CD14-positive monocyte (primary cell): ENCODE measurements around the gene NPAS3. TPM values are rescaled to one million over a fixed set of nuclear protein-coding genes. Genes with fewer than 3 reads are reported as not detected.

Experiments
- DNase-seq, 3 donors: peaks; one replicate each; pipeline ENCODE4 v3.0.0-alpha.2; 2011 to 2022
- H2AFZ ChIP-seq: 2 replicates; pipeline ENCODE4 v1.6.0; 2012; ENCODE audit warnings: mild to moderate bottlenecking, low read depth, low read length, inconsistent platforms; ENCODE audit not compliant: insufficient read depth, poor library complexity, severe bottlenecking
- H3K27ac ChIP-seq, 2 donors: 1 replicate in 1 of 2; 2 replicates in 1 of 2; pipeline ENCODE4 v1.5.1; 2012 to 2013; ENCODE audit warnings: low read length in 2 of 2, control low read depth in 1 of 2, inconsistent platforms in 1 of 2, low read depth in 1 of 2, mild to moderate bottlenecking in 1 of 2
- H3K27me3 ChIP-seq, 2 donors: one replicate each; pipeline versions ENCODE4 v1.6.0 to v1.6.1; 2011 to 2013; ENCODE audit warnings: low read length in 2 of 2; ENCODE audit not compliant: control insufficient read depth in 2 of 2, insufficient read depth in 2 of 2
- H3K36me3 ChIP-seq, 2 donors: replicated peaks in 1 of 2; 1 replicate in 1 of 2; 2 replicates in 1 of 2; pipeline versions ENCODE4 v1.5.1 to v1.6.1; 2012 to 2013; ENCODE audit warnings: low read length in 2 of 2, control low read depth in 1 of 2, inconsistent platforms in 1 of 2, mild to moderate bottlenecking in 1 of 2; ENCODE audit not compliant: insufficient read depth in 2 of 2, control insufficient read depth in 1 of 2
- H3K4me1 ChIP-seq, 2 donors: 1 replicate in 1 of 2; 2 replicates in 1 of 2; pipeline versions ENCODE4 v1.5.1 to v1.6.1; 2012 to 2013; ENCODE audit warnings: low read length in 2 of 2, control low read depth in 1 of 2, inconsistent platforms in 1 of 2, mild to moderate bottlenecking in 1 of 2, moderate library complexity in 1 of 2; ENCODE audit not compliant: insufficient read depth in 2 of 2, control insufficient read depth in 1 of 2
- H3K4me2 ChIP-seq: replicated peaks from 2 replicates; pipeline ENCODE3; 2012; ENCODE audit warnings: low read length, moderate library complexity, mild to moderate bottlenecking; ENCODE audit not compliant: poor library complexity, severe bottlenecking; ENCODE audit errors: extremely low read depth
- H3K4me3 ChIP-seq, 3 experiments: fragments of 200-600 bp in 1 of 3; sonication (generic) in 1 of 3; replicated peaks in 1 of 3; 1 replicate in 2 of 3; 2 replicates in 1 of 3; pipeline ENCODE4 v1.5.1; 2011 to 2013; ENCODE audit warnings: low read length in 3 of 3, mild to moderate bottlenecking in 3 of 3, control low read depth in 2 of 3, low read depth in 2 of 3, inconsistent platforms in 1 of 3, moderate library complexity in 1 of 3
- H3K79me2 ChIP-seq: 2 replicates; pipeline ENCODE4 v1.6.0; 2012; ENCODE audit warnings: mild to moderate bottlenecking, control low read depth, inconsistent platforms, low read length, moderate library complexity; ENCODE audit not compliant: insufficient read depth
- H3K9ac ChIP-seq: 2 replicates; pipeline ENCODE4 v1.6.0; 2017; ENCODE audit warnings: low read length, mild to moderate bottlenecking; ENCODE audit not compliant: insufficient read depth, poor library complexity, severe bottlenecking
- H3K9me3 ChIP-seq, 2 donors: replicated peaks in 1 of 2; 1 replicate in 1 of 2; 2 replicates in 1 of 2; pipeline versions ENCODE4 v1.5.1 to v1.6.1; 2012 to 2013; ENCODE audit warnings: low read length in 2 of 2, control low read depth in 1 of 2; ENCODE audit not compliant: control insufficient read depth in 1 of 2, insufficient read depth in 1 of 2
- H4K20me1 ChIP-seq: 2 replicates; pipeline ENCODE4 v1.6.0; 2012; ENCODE audit warnings: mild to moderate bottlenecking, low read length, control low read depth, moderate library complexity; ENCODE audit not compliant: insufficient read depth
- H3K27ac Mint-ChIP-seq, 7 donors: one replicate each; pipeline ENCODE4 v1.8.0; 2020; ENCODE audit warnings: mild to moderate bottlenecking in 7 of 7, mixed read lengths in 7 of 7, moderate library complexity in 6 of 7, inconsistent platforms in 2 of 7
- H3K27me3 Mint-ChIP-seq, 3 donors: one replicate each; pipeline ENCODE4 v1.8.0; 2021 to 2022; ENCODE audit warnings: low read depth in 3 of 3, mild to moderate bottlenecking in 3 of 3, mixed read lengths in 3 of 3, moderate library complexity in 3 of 3, inconsistent platforms in 1 of 3
- H3K36me3 Mint-ChIP-seq, 2 donors: one replicate each; pipeline ENCODE4 v1.8.0; 2020; ENCODE audit warnings: mixed read lengths in 2 of 2, inconsistent platforms in 1 of 2, mild to moderate bottlenecking in 1 of 2
- H3K4me1 Mint-ChIP-seq: one replicate; pipeline ENCODE4 v1.8.0; 2020; ENCODE audit warnings: mild to moderate bottlenecking, mixed read lengths
- H3K4me3 Mint-ChIP-seq, 2 donors: one replicate each; pipeline ENCODE4 v1.8.0; 2020; ENCODE audit warnings: mild to moderate bottlenecking in 2 of 2, mixed read lengths in 2 of 2, moderate library complexity in 1 of 2
- H3K9me3 Mint-ChIP-seq, 7 donors: one replicate each; pipeline ENCODE4 v1.8.0; 2020 to 2022; ENCODE audit warnings: mixed read lengths in 7 of 7, mild to moderate bottlenecking in 6 of 7, moderate library complexity in 6 of 7, inconsistent platforms in 2 of 7
- CTCF ChIP-seq: fragments of 200-600 bp; IDR thresholded peaks from one replicate; pipeline ENCODE4 v1.8.0; 2022; ENCODE audit warnings: antibody characterized with exemption, mild to moderate bottlenecking
- WGBS: methylation state at CpG from one replicate; pipeline ENCODE4 v1.1.5; 2013; ENCODE audit warnings: missing lambda C conversion rate; ENCODE audit not compliant: insufficient coverage; 5-methylcytosine and 5-hydroxymethylcytosine counted together
- intact Hi-C, 2 donors: fragments of 100-400 bp; cut with micrococcal nuclease; formaldehyde crosslinking; loops; one replicate each; pipeline versions ENCODE4 v1.15.0 to v1.15.1; 2023
- polyA plus RNA-seq, 3 donors: library from polyadenylated mRNA; depleted of rRNA in 1 of 3; unstranded in 2 of 3; stranded (reverse) in 1 of 3; fragments of 300-500 nt in 2 of 3; fragments of >200 nt in 1 of 3; fragmentation: Illumina TruSeq in 2 of 3; gene quantifications; 1 replicate in 2 of 3; 2 replicates in 1 of 3; pipeline ENCODE4 v1.2.3, GENCODE V29; 2012 to 2021

The NPAS3 gene
- polyA plus RNA-seq, 3 donors = not detected

DNA sequence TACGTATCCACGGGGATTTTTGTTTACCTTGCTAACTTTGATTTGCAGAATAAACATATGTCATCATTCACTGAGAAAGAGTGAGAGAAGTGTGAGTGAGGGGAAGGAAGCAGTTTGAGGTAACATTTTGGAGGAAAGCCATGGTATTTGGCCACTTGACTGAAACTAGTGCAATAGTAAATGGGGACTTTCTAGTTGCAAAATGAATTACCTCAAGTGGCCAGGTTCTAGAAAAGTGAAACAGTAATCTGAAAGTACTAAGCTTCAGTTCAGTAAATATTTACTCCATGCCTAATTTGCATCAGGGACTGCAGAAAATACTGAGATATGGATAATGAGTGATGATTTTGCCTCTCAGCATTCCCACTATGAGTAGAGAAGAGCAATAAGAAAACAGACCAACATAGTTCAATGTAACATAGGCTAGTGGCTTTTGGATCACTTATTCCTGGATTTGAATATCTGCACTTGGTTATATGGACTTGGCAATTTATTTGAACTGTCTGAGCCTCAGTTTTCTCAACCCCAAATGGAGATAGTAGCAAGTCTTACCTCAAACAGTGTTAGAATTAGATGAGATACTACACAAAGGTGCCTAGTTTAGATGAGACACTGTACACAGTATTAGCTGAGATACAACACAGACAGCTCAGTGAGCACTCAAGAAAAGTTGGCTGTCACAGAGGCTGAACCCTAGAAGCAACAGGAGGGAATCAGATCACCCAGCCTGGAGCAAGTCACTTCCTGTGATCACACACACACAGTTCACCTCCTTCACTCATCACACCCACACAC is 439.1 kb downstream of the NPAS3 start:
- H3K27me3 Mint-ChIP-seq = no peaks in the 10 kb centered on the region

DNA sequence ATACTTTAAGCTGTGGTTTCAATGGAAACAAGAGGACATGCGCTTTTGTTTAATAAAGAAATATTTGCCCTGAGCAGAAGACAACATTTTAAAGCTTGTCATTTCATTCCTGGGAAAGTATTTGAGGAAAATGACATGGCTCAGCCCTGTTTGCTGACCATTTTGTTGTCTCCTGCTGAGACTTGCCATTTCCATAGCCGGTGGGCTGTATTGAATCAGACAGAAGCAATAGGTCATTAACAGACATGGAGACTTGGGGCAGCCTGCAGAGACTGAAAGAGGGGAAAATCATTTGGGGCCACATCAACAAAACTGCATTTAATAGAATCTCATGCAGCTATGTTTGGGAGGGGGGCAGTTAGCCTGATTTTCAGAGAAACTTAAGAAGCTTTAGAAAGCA is 443.0 kb downstream of the NPAS3 start:
- intact Hi-C loops = no loop called here
- no peaks in the 10 kb centered on the region for H3K9me3 ChIP-seq
- Mint-ChIP-seq H3K27ac (no peak overlapping the region), H3K4me3 (no peak overlapping the region), H3K4me1 (no peaks in the 10 kb centered on the region), H3K27me3 (no peaks in the 10 kb centered on the region), H3K36me3 (no peaks in the 10 kb centered on the region), H3K9me3 (no peaks in the 10 kb centered on the region)
- no peaks in the 10 kb centered on the region for H3K27me3 ChIP-seq
- no peaks in the 10 kb centered on the region for H4K20me1 ChIP-seq
- no peak overlapping the region for H3K9ac ChIP-seq
- H3K27ac ChIP-seq = no peak overlapping the region
- H3K36me3 ChIP-seq = no peaks in the 10 kb centered on the region
- H3K79me2 ChIP-seq = no peaks in the 10 kb centered on the region
- DNase-seq = no peak
- no peak for TF ChIP-seq CTCF
- H3K4me3 ChIP-seq = no peak overlapping the region
- no peak overlapping the region for H2AFZ ChIP-seq
- no CpG with 5 or more reads among the region's 2 CpGs for WGBS
- no peaks in the 10 kb centered on the region for H3K4me1 ChIP-seq
- no peak overlapping the region for H3K4me2 ChIP-seq

More for the DNA sequence above, 439.1 kb downstream of the NPAS3 start:
- no peaks in the 10 kb centered on the region for H4K20me1 ChIP-seq
- H3K9me3 ChIP-seq = no peaks in the 10 kb centered on the region
- no peaks in the 10 kb centered on the region for H3K27me3 ChIP-seq
- intact Hi-C loops = no loop called here
- no peak for TF ChIP-seq CTCF
- H3K36me3 ChIP-seq = no peaks in the 10 kb centered on the region
- H3K27ac ChIP-seq = no peak overlapping the region
- no peak for DNase-seq
- WGBS = no CpG with 5 or more reads among the region's 2 CpGs
- H3K4me3 ChIP-seq = no peak overlapping the region
- H3K4me2 ChIP-seq = no peak overlapping the region
- H2AFZ ChIP-seq = no peak overlapping the region
- no peaks in the 10 kb centered on the region for H3K79me2 ChIP-seq
- H3K27ac Mint-ChIP-seq = no peak overlapping the region
- no peak overlapping the region for H3K4me3 Mint-ChIP-seq
- H3K4me1 ChIP-seq = no peaks in the 10 kb centered on the region
- H3K36me3 Mint-ChIP-seq = no peaks in the 10 kb centered on the region
- no peaks in the 10 kb centered on the region for H3K4me1 Mint-ChIP-seq
- no peak overlapping the region for H3K9ac ChIP-seq
- H3K9me3 Mint-ChIP-seq = no peaks in the 10 kb centered on the region
